ENCODE results near the gene CALML6.

Gene CALML6

DNA sequence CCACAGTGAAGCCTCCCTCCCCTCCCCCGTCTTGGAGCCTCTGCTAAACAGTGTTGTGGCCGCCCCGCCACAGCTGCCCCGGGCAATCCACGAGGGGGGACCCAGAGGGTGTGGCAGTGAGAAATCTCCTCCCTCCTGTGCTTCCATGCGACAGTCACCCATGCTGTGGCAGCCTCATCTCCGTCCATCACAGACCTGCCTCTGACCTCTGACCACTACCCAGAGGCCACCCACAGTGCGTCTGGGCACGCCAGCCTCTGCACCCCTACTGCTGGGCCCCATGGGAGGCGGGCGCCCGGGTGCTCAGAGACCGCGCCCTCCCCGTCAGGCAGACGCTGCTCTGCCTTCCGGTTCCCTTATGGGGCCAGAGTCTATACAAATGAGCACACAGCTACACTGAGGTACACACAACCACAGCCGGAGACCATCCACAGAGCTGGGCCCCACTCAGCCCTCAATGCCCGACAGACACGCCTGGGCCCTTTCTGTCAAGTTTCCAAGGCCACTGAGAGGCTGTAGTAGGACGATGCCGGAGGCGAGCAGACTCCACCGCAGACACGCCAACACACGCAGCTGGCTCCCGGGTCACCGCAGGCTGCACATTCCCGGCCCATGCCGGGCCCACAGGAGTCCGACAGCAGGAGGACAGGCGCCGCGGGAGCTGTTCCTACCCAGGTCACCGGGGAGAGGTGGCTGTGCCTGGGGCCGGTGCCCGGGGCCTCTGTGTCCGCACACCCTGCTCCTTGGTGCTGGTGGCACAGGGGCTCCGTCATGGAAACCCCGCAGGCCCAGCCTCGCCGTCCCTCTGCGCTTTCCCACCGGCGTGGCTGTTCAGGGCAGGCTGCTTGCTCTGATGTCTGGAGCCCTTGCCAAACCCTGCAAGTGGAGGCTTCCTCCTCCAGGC, 27.9 kb downstream of the CALML6 start:
- DNase-seq (ENCODE audit: low read depth in 2 of 2), result no peak

- DNase-seq (ENCODE audit: low read depth in 2 of 2), result peak; percentile 50 to 57
Observed at GRCh38 chr1:1943834-1944570, 28.9 kb downstream of the CALML6 start.

DNA sequence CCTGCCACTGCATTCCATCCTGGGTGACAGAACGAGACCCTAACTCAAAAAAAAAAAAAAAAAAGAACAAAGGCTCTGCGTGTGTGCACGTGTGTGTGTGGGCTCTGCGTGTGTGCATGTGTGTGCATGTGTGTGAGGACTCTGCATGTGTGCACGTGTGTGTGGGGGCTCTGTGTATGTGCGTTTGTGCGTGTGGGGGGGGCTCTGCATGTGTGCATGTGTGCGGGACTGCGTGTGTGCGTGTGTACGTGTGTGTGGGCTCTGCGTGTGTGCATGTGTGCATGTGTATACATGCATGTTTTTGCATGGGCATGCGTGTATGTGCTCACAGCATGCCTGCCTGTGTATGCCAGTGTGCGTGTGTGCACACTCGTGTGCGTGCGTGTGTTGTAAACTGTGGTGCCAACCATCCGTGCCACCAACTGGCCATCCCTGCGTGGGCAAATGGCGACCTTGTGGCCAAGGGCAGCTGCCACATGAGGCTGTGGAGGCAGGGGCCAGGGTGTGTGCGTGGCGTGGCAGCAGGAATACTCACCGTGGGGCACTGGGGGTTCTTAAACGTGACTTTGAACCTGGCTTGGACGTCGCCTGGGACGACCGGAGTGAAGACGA, 30.8 kb downstream of the CALML6 start:
- no peak for DNase-seq (ENCODE audit: low read depth in 2 of 2)

- DNase-seq (ENCODE audit: low read depth in 2 of 2), result no peak
Observed at GRCh38 chr1:1946540-1946939, 31.5 kb downstream of the CALML6 start.

GRCh38 chr1:1947493-1947892, 32.4 kb downstream of the CALML6 start:
- no peak for DNase-seq (ENCODE audit: low read depth in 2 of 2)

DNA sequence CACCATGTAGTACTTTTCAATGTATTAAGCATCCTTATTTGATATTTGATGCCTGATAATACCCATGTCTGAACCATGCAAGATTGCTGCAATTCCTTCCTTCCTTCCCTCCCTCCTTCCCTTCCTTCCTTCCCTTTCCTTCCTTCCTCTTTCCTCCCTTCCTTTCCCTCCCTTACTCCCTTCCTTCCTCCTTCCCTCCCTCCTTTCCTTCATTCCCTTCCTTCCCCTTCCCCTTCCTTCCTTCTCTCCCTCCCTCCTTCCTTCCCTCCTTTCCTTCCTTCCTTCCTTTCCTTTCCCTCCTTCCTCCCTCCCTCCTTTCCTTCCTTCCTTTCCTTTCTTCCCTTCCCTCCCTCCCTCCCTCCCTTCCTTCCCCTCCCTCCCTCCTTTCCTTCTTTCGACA, 33.7 kb downstream of the CALML6 start:
- no peak for DNase-seq (ENCODE audit: low read depth in 2 of 2)

DNA sequence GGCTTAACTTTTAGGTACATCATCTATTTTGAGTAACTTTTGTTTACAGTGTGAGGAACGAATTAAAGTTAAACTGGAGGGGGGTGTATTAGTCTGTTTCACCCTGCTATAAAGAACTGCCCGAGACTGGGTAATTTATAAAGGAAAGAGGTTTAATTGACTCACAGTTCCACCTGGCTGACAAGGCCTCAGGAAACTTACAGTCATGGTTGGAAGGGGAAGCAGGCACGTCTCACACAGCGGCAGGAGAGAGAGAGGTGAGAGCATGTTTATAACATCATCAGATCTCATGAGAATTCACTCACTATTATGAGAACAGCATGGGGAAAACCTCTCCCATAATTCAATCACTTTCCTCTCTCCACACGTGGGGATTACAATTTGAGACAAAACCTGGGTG, 35.9 kb downstream of the CALML6 start:
- no peak for DNase-seq (ENCODE audit: low read depth in 2 of 2)

DNA sequence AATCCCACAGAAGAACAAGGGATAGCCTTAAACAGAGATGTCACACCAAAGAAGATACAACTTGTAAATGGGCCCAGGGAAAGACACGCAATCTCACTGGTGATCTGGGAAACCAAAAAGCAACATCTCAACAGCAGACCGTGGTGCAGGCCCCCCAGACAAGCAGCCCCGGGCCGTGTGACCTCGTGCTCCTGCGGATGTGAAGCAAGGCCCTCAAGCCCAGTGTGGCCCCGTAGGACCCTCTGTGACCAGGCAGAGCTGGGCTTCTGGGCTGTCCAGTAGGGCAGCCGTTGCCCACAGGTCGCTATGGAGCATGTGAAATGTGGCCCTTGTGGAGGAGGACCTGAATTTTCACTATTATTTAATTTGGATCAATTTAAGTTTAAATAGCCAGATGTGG, 39.0 kb downstream of the CALML6 start:
- DNase-seq (ENCODE audit: low read depth in 2 of 2), result no peak

- DNase-seq (ENCODE audit: low read depth in 2 of 2), result no peak
Observed at GRCh38 chr1:1954831-1955441, 39.9 kb downstream of the CALML6 start.

- no peak for DNase-seq (ENCODE audit: low read depth in 2 of 2)
Observed at GRCh38 chr1:1955621-1956094, 40.6 kb downstream of the CALML6 start.

DNA sequence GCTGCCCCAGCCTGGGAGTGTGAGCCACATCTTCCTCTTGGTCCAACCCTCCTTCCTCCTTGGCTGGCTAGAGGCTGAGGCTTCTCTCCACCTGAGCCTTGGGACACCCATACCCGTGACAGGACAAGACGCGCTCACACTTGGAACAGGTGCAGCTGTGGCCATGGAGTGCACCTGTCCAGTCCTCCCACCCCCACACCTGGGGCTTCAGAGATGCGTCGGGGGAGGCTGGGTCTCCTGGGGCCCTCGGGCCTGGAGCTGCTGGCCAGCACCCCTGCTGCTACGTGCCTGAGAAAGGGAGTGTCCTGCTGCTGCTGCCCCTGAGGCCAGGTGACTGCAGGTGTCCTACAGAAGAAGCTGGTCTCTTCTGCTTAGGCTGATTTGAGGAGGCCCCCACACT, 41.0 kb downstream of the CALML6 start:
- DNase-seq (ENCODE audit: low read depth in 2 of 2), result no peak

- DNase-seq (ENCODE audit: low read depth in 2 of 2), result no peak
Observed at GRCh38 chr1:1956586-1957532, 41.8 kb downstream of the CALML6 start.

DNA sequence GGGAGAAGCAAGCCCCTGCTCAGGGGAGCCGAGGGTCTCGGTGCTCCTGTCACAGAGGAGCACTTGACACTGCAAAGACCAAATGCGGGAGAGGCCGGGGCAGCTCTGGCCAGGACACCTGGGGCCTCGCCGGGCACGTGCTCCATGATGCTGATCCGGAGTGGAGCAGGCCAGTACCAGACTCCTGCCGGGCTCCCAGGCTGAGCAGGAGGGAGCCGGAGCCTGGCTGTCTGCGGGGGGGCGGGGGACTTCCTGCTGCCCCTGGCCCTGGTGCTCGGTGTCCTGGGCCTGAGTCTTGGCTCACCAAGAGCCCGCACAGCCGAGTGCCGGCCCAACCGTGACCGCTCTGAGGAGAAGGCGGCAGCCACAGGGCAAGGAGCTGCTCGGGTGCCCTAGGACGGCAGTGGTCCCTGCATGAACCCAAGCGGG, 42.5 kb downstream of the CALML6 start:
- DNase-seq (ENCODE audit: low read depth in 2 of 2), result no peak

DNA sequence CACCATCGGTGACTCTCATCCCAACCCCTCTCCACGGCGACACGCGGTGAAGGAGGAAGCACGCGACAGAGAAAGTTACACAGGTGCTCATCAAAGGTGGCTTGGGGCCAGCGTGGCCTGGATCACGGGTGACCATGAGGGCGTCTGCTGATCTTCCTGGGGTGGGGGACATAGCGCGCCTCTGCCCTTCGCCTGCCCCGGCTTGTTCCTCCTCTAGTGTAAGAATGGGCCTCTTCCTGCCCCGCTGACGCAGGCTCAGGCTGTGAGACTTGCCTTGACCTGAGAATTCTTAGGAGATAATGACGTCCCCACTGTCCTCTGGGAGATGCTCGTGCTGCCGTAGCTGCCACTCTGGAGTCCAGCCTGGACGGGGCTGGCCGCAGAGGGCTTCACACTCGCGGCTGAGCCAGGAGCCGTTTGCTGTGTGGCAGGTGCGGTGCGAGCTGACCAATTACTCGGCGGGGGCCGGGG, 43.0 kb downstream of the CALML6 start:
- no peak for DNase-seq (ENCODE audit: low read depth in 2 of 2)

DNA sequence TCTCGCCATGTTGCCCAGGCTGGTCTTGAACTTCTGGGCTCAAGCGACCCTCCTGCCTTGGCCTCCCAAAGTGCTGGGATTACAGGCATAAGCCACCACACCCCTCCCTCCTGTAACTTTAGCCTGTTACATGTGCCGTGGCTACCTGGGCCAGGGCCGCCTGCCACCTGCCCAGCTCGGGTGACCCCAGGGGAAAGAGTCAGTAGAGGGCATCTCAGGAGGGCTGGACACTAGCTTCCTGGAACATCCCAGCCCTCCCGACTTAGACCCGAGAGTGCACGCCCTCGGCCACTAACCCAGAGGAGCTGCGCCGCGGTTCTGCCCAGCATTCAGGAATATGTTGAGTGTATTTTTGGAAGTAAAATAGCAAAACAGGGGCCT, 44.4 kb downstream of the CALML6 start:
- DNase-seq (ENCODE audit: low read depth in 2 of 2), result no peak

DNA sequence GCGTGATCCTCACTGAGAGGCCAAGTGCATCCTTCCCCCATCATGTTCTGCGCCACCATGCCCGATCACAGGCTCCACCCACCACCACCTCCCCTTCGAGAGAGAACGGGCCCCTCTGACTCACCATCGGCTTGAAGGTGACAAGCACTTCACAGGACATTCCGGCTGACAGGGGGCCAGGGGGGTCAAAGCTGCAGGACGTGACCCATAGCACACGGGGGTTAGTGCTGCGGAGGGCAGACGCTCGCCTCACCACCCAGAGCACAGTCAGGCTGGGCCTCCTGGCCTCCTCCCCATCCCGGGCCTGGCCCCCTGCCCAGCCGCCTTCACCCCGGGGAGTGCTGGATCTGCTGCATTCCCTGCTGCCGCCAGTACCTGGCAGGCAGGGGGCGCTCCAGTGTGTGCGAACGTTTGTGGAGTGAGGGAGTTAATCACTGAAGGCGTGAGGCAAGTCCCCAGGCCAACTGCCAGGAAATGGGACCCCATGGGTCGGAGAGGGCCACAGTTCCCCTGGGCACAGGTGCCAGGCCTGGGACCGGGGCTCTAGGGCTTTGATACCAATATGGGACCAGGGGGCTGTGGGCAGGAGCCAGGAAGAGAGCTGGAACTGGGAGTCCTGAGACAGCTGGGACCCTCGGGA, 44.9 kb downstream of the CALML6 start:
- peak; percentile 61 to 68 for DNase-seq (ENCODE audit: low read depth in 2 of 2)

- DNase-seq (ENCODE audit: low read depth in 2 of 2), result no peak
Observed at GRCh38 chr1:1960480-1961196, 45.6 kb downstream of the CALML6 start.

- no peak for DNase-seq (ENCODE audit: low read depth in 2 of 2)
Observed at GRCh38 chr1:1962752-1963151, 47.7 kb downstream of the CALML6 start.

GRCh38 chr1:1963570-1963969, 48.5 kb downstream of the CALML6 start:
- DNase-seq (ENCODE audit: low read depth in 2 of 2), result no peak

DNA sequence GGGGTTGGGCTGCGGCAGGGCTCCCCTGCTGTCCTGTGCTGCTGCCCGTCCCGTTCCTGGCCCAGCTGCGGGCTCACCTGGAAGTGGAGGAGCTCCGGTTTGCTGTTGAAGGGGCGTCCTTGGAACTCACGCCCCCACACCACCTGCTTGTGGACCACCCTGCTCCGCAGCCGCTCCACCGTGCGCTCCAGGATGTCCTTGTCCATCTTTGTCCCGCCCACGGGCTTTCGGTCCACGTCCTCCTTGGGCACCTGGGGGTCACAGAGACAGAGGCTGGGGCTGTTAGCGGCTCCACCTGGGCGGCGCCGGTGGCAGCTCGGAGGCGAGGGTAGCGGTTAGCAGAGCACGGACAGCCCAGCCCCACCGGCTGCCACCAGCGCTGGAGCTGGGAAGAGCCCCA, 49.8 kb downstream of the CALML6 start:
- no peak for DNase-seq (ENCODE audit: low read depth in 2 of 2)
